HUES48 (cell line): ENCODE measurements around the gene ST6GALNAC2.
A peak's percentile ranks its signal among the peaks of the same experiment; 100 is the strongest.
"Not testable (repeated sequence)": the region's sequence is repeated elsewhere in the genome, so short reads cannot be mapped to it uniquely, and the experiment has no call there.

Experiments
- H3K27ac ChIP-seq: one replicate; pipeline ENCODE4 v1.7.0; 2013; ENCODE audit warnings: low read depth, low read length, inconsistent platforms
- H3K27me3 ChIP-seq: 2 replicates; pipeline ENCODE4 v1.6.1; 2013; ENCODE audit warnings: mild to moderate bottlenecking, low read length; ENCODE audit not compliant: control insufficient read depth, insufficient read depth
- H3K36me3 ChIP-seq: 2 replicates; pipeline ENCODE4 v1.6.1; 2013; ENCODE audit warnings: low read length; ENCODE audit not compliant: control insufficient read depth, insufficient read depth
- H3K4me1 ChIP-seq: 2 replicates; pipeline ENCODE4 v1.6.1; 2013; ENCODE audit warnings: mild to moderate bottlenecking, low read length; ENCODE audit not compliant: control insufficient read depth, insufficient read depth
- H3K4me3 ChIP-seq: 2 replicates; pipeline ENCODE4 v1.5.1; 2013; ENCODE audit warnings: mild to moderate bottlenecking, low read depth, low read length
- H3K9ac ChIP-seq: 2 replicates; pipeline ENCODE4 v1.6.1; 2013; ENCODE audit warnings: mild to moderate bottlenecking, low read depth, low read length, moderate library complexity
- H3K9me3 ChIP-seq: 2 replicates; pipeline ENCODE4 v1.6.1; 2013; ENCODE audit warnings: low read length; ENCODE audit not compliant: control insufficient read depth, insufficient read depth

The ST6GALNAC2 gene

DNA sequence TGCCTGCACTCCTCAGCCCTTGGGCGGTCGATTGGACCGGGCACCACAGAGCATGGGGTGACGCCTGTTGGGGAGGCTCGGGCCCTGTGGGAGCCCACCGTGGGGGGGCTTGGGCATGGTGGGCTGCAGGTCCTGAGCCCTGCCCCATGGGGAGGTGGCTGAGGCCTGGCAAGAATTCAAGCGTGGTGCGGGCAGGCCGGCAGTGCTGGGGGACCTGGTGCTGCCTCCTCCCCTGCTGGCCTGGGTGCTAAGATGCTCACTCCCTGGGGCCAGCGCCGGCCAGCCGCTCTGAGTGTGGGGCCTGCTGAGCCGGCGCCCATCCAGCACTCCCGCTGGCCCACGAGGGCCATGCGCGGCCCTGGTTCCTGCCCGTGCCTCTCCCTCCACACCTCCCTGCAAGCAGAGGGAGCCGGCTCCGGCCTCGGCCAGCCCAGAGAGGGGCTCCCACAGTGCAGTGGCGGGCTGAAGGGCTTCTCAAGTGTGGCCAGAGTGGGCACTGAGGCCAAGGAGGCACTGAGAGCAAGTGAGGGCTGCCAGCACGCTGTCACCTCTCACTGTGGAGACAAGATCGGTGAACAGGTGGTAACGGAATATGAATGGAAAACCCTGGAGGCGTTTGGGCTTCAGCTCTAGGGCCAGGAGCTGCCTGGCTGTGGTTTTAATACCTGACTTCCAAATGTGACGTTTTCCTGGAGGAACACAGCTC, 29.4 kb upstream of the ST6GALNAC2 start:
- Histone ChIP-seq H3K27ac (no peak overlapping the region), H3K27me3 (no peaks in the 10 kb centered on the region), H3K36me3 (no peaks in the 10 kb centered on the region), H3K4me3 (no peak overlapping the region), H3K9me3 (peaks cover 16% of the 10 kb centered on the region; the same call in 1 of the 2 replicates), H3K4me1 (no peaks in the 10 kb centered on the region), H3K9ac (no peak overlapping the region)

DNA sequence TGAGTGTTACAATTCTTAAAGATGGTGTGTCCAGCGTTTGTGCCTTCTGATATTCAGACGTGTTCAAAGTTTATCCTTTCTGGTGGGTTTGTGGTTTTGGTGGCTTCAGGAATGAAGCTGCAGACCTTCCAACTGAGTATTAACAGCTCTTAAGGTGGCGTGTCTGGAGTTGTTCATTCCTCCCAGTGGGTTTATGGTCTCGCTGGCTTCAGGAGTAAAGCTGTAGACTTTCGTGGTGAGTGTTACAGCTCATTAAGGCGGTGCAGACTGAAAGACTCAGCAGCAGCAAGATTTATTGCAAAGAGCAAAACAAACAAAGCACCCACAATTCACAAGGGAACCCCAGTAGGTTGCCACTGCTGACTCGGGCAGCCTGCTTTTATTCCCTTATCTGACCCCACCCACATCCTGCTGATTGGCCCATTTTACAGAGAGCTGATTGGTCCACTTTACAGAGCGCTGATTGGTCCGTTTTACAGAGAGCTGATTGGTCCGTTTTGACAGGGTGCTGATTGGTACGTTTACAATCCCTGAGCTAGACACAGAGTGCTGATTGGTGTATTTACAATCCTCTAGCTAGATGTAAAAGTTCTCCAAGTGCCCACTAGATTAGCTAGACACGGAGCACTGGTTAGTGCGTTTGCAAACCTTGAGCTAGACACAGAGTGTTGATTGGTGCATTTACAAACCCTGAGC, 28.6 kb upstream of the ST6GALNAC2 start:
- not testable (repeated sequence) for H3K4me1 ChIP-seq, H3K36me3 ChIP-seq, H3K4me3 ChIP-seq, H3K27me3 ChIP-seq, H3K9ac ChIP-seq, H3K27ac ChIP-seq
- peaks cover 16% of the 10 kb centered on the region; the same call in 1 of the 2 replicates for H3K9me3 ChIP-seq

DNA sequence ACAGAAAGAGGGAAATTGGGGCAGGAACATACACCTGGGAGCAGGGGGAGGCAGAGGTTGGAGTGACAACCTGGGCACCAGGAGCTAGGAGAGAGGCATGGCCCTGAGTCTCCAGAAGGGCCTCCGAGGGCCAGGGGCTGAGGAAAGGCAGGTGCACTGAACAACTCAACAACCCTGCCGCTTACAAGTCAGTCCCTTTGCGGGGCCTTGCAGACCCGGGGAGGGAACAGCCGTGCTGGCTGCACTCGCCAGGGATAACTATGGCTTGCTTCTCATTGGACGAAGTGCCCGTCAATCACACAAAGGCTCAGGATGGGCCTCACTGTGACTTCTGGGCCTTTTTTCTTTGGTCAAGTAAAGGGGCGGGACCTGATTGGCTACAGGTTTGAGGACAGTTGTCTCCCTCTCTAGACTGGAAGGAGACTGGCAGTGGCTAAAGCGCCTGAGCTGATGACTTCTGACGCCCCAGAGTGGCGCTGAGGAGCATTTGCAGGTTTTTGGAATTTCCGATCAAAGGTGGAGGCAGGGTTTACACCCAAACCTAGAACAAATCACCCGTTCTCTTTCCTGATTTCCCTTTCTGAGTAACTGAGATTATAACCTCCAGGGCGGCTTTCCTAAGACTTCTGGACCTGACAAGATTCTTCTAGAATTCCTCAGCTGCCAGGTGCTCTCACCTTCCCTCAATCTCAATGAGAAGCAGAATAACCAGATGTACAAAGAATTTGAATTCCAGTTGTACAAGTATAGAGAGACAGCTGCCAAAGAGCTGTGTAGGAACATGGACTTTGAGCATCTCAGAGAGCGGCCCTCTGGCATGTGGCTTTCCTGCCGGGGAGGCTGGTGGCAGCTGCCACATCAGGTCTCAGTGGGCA, 27.6 kb upstream of the ST6GALNAC2 start:
- no peak overlapping the region for H3K4me3 ChIP-seq
- no peak overlapping the region for H3K27ac ChIP-seq
- no peaks in the 10 kb centered on the region for H3K4me1 ChIP-seq
- no peak overlapping the region for H3K9ac ChIP-seq
- H3K36me3 ChIP-seq = no peaks in the 10 kb centered on the region
- H3K27me3 ChIP-seq = no peaks in the 10 kb centered on the region
- peaks cover 16% of the 10 kb centered on the region; the same call in 1 of the 2 replicates for H3K9me3 ChIP-seq

DNA sequence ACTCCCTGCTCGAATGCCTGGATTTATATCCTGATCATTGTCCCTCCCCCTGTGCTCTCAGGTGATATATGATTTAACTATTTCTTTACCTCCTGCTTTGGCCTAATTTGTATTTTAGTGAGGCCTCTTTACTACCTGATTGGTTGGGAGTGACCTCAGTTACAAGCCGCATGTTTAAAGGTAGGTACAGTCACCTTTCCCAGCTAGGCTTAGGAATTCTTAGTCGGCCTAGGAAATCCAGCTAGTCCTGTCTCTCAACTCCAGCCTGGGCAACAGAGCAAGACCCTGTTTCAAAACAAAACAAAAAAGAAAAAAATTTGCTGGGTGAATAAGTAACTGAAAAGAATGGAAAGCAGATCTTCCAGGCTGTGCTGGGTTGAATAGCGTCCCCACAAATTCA, 26.8 kb upstream of the ST6GALNAC2 start:
- no peaks in the 10 kb centered on the region for H3K4me1 ChIP-seq
- peaks cover 16% of the 10 kb centered on the region; the same call in 1 of the 2 replicates for H3K9me3 ChIP-seq
- H3K4me3 ChIP-seq = no peak overlapping the region
- H3K27me3 ChIP-seq = no peaks in the 10 kb centered on the region
- H3K9ac ChIP-seq = no peak overlapping the region
- H3K36me3 ChIP-seq = no peaks in the 10 kb centered on the region
- no peak overlapping the region for H3K27ac ChIP-seq

DNA sequence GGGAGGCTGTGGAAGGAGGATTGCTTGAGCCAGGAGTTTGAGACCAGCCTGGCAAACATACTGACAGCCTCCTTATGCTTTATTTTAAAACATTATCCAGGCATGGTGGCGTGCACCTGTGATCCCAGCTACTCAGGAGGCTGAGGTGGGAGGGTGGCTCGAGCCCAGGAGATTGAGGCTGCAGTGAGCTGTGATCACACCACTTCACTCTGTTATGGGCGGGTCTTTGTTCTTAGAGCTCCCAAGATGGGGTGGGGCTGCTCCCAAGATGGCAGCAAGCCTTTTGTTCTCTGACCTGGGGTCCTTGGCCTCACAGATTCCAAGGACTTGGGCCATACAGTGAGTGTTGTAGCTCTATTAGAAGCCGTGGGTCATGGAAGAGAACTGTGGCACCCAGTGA, 26.1 kb upstream of the ST6GALNAC2 start:
- H3K4me1 ChIP-seq = no peaks in the 10 kb centered on the region
- no peaks in the 10 kb centered on the region for H3K36me3 ChIP-seq
- H3K27me3 ChIP-seq = no peaks in the 10 kb centered on the region
- H3K4me3 ChIP-seq = no peak overlapping the region
- peak overlapping the region; percentile 76 for H3K27ac ChIP-seq
- no peak overlapping the region for H3K9ac ChIP-seq
- H3K9me3 ChIP-seq = peaks cover 16% of the 10 kb centered on the region; the same call in 1 of the 2 replicates

DNA sequence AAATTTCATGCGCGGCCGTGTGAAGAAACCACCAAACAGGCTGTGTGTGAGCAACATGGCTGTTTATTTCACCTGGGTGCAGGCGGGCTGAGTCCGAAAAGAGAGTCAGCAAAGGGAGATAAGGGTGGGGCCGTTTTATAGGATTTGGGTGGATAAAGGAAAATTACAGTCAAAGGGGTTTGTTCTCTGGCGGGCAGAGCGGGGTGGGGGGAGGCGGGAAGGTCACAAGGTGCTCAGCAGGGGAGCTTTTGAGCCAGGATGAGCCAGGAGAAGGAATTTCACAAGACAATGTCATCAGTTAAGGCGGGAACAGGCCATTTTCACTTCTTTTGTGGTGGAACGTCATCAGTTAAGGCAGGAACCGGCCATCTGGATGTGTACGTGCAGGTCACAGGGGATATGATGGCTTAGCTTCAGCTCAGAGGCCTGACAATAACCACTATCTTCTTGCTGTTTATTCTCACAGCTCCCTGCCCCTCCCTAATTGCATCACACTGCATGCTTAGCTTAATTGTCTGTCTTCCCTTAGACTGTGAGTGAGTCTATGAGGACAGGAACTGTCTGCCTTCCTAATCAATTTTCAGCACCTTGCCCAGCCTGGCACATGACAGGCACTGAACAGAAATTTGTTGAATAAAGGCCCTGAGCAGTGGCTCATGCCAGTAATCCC, 25.6 kb upstream of the ST6GALNAC2 start:
- H3K36me3 ChIP-seq, H3K4me3 ChIP-seq, H3K27me3 ChIP-seq, H3K9ac ChIP-seq, H3K4me1 ChIP-seq: not testable (repeated sequence)
- H3K9me3 ChIP-seq = peaks cover 16% of the 10 kb centered on the region; the same call in 1 of the 2 replicates
- peak overlapping the region; percentile 76 for H3K27ac ChIP-seq

DNA sequence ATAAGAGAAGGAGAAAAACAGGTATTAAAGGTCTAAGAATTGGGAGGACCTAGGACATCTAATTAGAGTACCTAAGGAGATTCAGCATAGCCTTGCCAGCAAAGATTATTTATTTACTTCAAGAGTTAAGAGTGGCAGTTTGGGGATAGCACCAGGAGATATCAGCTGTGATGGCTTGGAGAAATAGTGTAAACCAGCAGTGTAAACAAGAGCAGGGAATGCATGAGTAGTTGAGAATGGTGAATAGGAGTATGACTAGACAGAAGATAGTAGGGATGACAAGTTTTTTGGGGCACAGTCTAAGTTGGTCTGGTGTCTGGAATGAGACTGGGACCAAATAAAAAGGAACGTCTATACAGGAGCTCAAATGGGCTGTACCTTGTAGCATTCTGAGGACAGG, 21.0 kb upstream of the ST6GALNAC2 start:
- not testable (repeated sequence) for H3K36me3 ChIP-seq, H3K9ac ChIP-seq, H3K27ac ChIP-seq, H3K4me1 ChIP-seq, H3K9me3 ChIP-seq, H3K4me3 ChIP-seq, H3K27me3 ChIP-seq

DNA sequence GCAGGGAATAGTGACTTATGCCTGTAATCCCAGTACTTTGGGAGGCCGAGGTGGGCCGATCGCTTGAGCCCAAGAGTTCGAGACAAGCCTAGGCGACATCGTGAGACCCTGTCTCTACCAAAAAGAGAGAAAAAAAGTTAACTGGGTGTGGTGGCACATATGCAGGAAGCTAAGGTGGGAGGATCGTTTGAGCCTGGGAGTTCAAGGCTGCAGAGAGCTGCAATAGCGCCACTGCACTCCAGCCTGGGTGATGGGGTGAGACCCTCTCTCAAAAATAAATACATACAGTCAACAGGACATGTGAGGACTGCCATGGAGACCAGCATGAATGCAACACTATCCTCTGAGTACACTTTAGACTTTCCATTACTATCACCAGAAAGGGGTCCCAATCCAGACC, 15.4 kb upstream of the ST6GALNAC2 start:
- Histone ChIP-seq H3K9me3 (no peaks in the 10 kb centered on the region), H3K36me3 (no peaks in the 10 kb centered on the region), H3K27ac (peak overlapping the region; percentile 51), H3K4me1 (peaks cover 11% of the 10 kb centered on the region), H3K4me3 (no peak overlapping the region), H3K9ac (no peak overlapping the region), H3K27me3 (no peaks in the 10 kb centered on the region; the same call in 1 of the 2 replicates)

DNA sequence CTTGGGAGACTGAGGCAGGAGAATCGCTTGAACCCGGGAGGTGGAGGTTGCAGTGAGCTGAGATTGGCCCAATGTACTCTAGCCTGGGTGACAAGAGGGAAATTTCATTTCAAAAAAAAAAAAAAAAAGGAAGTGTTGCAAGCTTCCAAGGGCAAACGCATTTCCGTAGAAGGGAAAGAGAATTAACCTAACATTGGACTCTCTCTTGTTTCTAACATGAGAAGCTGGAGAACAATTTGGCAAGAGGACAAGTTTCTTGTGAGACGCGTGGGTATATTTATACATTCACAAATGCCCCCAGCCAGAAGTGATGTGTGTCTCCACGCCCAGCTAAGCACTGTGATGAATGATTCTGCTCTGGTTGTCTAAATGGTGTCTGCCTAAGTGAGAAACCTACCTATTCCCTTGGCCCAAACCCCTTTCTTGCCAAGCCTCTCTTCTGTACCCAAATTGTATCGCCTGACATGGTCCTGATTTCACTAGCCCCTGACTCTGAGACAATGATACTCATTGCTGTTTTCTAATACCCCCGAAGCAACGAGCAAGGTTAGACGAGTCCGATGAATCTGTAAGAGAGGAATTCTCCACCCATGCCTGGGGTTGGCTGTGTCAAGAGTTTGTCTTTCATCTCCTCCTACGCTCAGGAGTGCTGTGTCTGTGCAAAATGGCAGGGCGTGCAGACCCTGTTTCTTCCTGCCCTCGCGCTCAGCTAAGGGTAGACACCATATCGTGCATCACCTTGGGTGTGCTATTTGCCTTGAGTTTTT, 14.2 kb upstream of the ST6GALNAC2 start:
- Histone ChIP-seq H3K36me3 (no peaks in the 10 kb centered on the region), H3K27ac (no peak overlapping the region), H3K4me1 (peaks cover 11% of the 10 kb centered on the region), H3K27me3 (no peaks in the 10 kb centered on the region; the same call in 1 of the 2 replicates), H3K4me3 (no peak overlapping the region), H3K9ac (no peak overlapping the region), H3K9me3 (no peaks in the 10 kb centered on the region)

DNA sequence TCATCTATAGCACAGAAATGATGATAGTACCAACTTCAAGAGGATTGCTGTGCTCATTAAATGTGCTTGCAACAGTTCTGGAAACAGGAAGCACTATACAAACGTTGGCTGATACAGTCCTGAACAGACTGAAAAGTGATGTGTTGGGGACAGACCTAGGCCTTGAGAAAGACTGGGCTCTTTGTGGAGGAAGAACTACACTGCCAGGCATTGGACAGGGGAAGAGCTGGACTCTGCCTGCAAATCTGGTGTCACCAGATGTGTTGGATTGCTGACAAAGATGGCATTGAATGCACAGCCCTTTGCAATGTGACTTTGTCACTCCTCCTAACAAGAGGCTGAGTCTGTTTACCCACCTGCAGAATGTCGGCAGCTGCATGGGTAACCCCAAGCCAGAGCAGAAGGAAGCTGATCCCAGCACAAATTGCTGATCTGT, 12.4 kb upstream of the ST6GALNAC2 start:
- Histone ChIP-seq H3K36me3 (no peaks in the 10 kb centered on the region), H3K27ac (no peak overlapping the region), H3K9me3 (no peaks in the 10 kb centered on the region), H3K4me3 (no peak overlapping the region), H3K9ac (no peak overlapping the region), H3K27me3 (no peaks in the 10 kb centered on the region; the same call in 1 of the 2 replicates), H3K4me1 (peaks cover 11% of the 10 kb centered on the region)
